K562 (cell line): ENCODE data around the gene TAF10. TPM values are rescaled to one million over a fixed set of nuclear protein-coding genes. Genes with fewer than 3 reads are reported as not detected.
A peak's percentile ranks its signal among the peaks of the same experiment; 100 is the strongest.

Experiments
- AFF4 ChIP-seq: sonication (generic); formaldehyde crosslinking; IDR thresholded peaks from 2 replicates; pipeline ENCODE4 v1.8.0; 2023; ENCODE audit warnings: mild to moderate bottlenecking, missing genetic modification reagents
- BCOR ChIP-seq: fragments of 450-650 bp; IDR thresholded peaks from 2 replicates; pipeline ENCODE4 v1.6.1; 2016
- CTBP1 ChIP-seq: fragments of 450-650 bp; IDR thresholded peaks from 2 replicates; pipeline ENCODE4 v1.6.1; 2016; ENCODE audit warnings: borderline replicate concordance
- CTCF ChIP-seq, 3 experiments: IDR thresholded peaks in 2 of 3; conservative IDR thresholded peaks in 1 of 3; 2 replicates each; pipeline ENCODE4 v1.5.1; 2011 to 2012; ENCODE audit warnings: low read length in 3 of 3, mild to moderate bottlenecking in 3 of 3, control low read depth in 2 of 3, improper control_type of control experiment in 1 of 3, inconsistent platforms in 1 of 3, low read depth in 1 of 3, mixed read lengths in 1 of 3, moderate library complexity in 1 of 3; ENCODE audit not compliant: insufficient read depth in 2 of 3
- ELF2 ChIP-seq: fragments of 250-450 bp; sonication (Bioruptor Pico); IDR thresholded peaks from 2 replicates; pipeline ENCODE4 v1.5.0; 2021; ENCODE audit warnings: mild to moderate bottlenecking
- GATAD2B ChIP-seq: fragments of 450-650 bp; IDR thresholded peaks from 2 replicates; pipeline ENCODE4 v1.6.1; 2017; ENCODE audit warnings: mild to moderate bottlenecking, borderline replicate concordance
- JUNB ChIP-seq: fragments of 450-650 bp; formaldehyde crosslinking; conservative IDR thresholded peaks from 2 replicates; pipeline ENCODE4 v1.4.0; 2020; ENCODE audit warnings: mild to moderate bottlenecking
- KAT8 ChIP-seq: fragments of 450-650 bp; IDR thresholded peaks from 2 replicates; pipeline ENCODE4 v1.6.1; 2016; ENCODE audit warnings: low read depth, mild to moderate bottlenecking
- LARP7 ChIP-seq: fragments of 450-650 bp; IDR thresholded peaks from 2 replicates; pipeline ENCODE4 v1.6.1; 2016
- LEF1 ChIP-seq: fragments of 450-650 bp; IDR thresholded peaks from 2 replicates; pipeline ENCODE4 v1.6.1; 2016; ENCODE audit warnings: mild to moderate bottlenecking
- SIX5 ChIP-seq, 2 experiments: IDR thresholded peaks; 2 replicates each; pipeline ENCODE4 v1.6.1; 2011; ENCODE audit warnings: low read length in 2 of 2, borderline replicate concordance in 1 of 2, low read depth in 1 of 2, mild to moderate bottlenecking in 1 of 2, moderate library complexity in 1 of 2; ENCODE audit not compliant: insufficient read depth in 1 of 2
- SREBF2 ChIP-seq: sonication (generic); formaldehyde crosslinking; IDR thresholded peaks from 2 replicates; pipeline ENCODE4 v1.4.0; 2020; ENCODE audit warnings: mild to moderate bottlenecking, missing genetic modification reagents
- ZNF282 ChIP-seq: sonication (generic); formaldehyde crosslinking; IDR thresholded peaks from 2 replicates; pipeline ENCODE4 v1.8.1; 2023; ENCODE audit warnings: missing genetic modification reagents
- ZNF655 ChIP-seq: fragments of 250-450 bp; sonication (Bioruptor Pico); IDR thresholded peaks from 2 replicates; pipeline ENCODE4 v1.5.0; 2021
- ZNF695 ChIP-seq: fragments of 450-650 bp; formaldehyde crosslinking; IDR thresholded peaks from 2 replicates; pipeline ENCODE4 v1.4.0; 2020; ENCODE audit warnings: mild to moderate bottlenecking, moderate library complexity
- polyA plus RNA-seq, 8 experiments: library from polyadenylated mRNA; depleted of rRNA in 4 of 8; stranded (reverse) in 5 of 8; unstranded in 3 of 8; fragments of >200 nt; fragmentation: Nextera tagmentation in 2 of 8; fragmentation: Illumina TruSeq in 1 of 8; extraction: Ambion mirVana in 2 of 8; extraction: Trizol in 1 of 8; gene quantifications; 2 replicates each; pipeline versions ENCODE4 v1.2.1 to v1.2.3, GENCODE V29; 2011 to 2014; ENCODE audit warnings: inconsistent platforms in 1 of 8, missing spikeins in 1 of 8
- total RNA-seq, 7 experiments: library from RNA; depleted of rRNA in 6 of 7; stranded (reverse); fragments of >200 nt in 6 of 7; fragmentation: Illumina TruSeq in 2 of 7; extraction: Trizol in 2 of 7; gene quantifications; 2 replicates each; pipeline versions ENCODE4 v1.2.1 to v1.2.3, GENCODE V29; 2011 to 2021; ENCODE audit warnings: low replicate concordance in 1 of 7
- TF ChIP-seq, protein P1 (sequence below), 2 experiments: IDR thresholded peaks in 1 of 2; conservative IDR thresholded peaks in 1 of 2; 2 replicates each; pipeline ENCODE4 v1.6.1; 2016; ENCODE audit warnings: low read depth in 2 of 2, mild to moderate bottlenecking in 1 of 2, missing compliant biosample characterization in 1 of 2, missing genetic modification characterization in 1 of 2, moderate library complexity in 1 of 2
- TF ChIP-seq, protein P2 (sequence below): fragments of 150-350 bp; conservative IDR thresholded peaks from 2 replicates; pipeline ENCODE4 v1.6.1; 2014; ENCODE audit warnings: low read length

Gene TAF10
- total and polyA plus RNA-seq, 9 of the 15 experiments (the other 6 are each of a cell fraction or from before 2014, with no cell fraction given), result 19.5 to 197 (median 121) TPM

DNA sequence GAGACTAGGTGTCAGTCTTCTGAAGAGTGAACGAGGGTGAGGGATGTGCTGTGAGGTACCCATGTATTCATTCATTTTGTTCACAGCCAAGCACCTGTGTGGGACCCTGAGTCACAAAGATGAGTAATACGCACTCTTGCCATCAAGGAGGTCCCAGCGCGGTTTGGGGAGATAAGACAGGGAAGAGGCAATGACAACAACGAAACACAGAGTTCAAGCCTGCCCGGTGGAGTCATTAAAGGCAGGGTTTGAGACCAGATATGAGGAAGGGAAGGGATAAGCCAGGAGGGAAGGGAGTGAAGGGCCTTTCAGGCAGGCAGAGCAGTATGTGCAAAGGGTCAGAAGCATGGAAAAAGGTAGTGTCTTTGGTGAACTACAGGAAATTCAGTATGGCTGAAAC lies 39.0 kb upstream of the TAF10 start (continued):
- TF ChIP-seq ZNF655 (no peak), JUNB (no peak), LARP7 (no peak), SIX5 (IDR thresholded peaks at IDR 0.05; ENCODE audit: borderline replicate concordance in 1 of 2, insufficient read depth in 1 of 2, low read depth in 1 of 2, low read length in 2 of 2) (no peak), SREBF2 (CRISPR knock-in tag) (no peak), ZNF695 (CRISPR knock-in tag) (no peak), LEF1 (peak; percentile 48; the same call in 1 of the 2 replicates), GATAD2B (no peak), ZNF282 (CRISPR knock-in tag) (no peak), CTCF (IDR thresholded peaks at IDR 0.05 in 2 of 3, conservative IDR thresholded peaks at IDR 0.05 in 1 of 3; ENCODE audit: insufficient read depth in 2 of 3, low read depth in 1 of 3, low read length in 3 of 3) (no peak), AFF4 (no peak), KAT8 (no peak), CTBP1 (peak; percentile 97), ELF2 (no peak), BCOR (0 out of 2 replicates have a peak, but pooled peaks have one; percentile 40)
- TF ChIP-seq, protein P1, sequence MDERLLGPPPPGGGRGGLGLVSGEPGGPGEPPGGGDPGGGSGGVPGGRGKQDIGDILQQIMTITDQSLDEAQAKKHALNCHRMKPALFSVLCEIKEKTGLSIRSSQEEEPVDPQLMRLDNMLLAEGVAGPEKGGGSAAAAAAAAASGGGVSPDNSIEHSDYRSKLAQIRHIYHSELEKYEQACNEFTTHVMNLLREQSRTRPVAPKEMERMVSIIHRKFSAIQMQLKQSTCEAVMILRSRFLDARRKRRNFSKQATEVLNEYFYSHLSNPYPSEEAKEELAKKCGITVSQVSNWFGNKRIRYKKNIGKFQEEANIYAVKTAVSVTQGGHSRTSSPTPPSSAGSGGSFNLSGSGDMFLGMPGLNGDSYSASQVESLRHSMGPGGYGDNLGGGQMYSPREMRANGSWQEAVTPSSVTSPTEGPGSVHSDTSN (CRISPR knock-in tag; IDR thresholded peaks at IDR 0.05; ENCODE audit: low read depth), result no peak
- TF ChIP-seq, protein P1 (tag; conservative IDR thresholded peaks at IDR 0.05; ENCODE audit: low read depth), result no peak
- TF ChIP-seq, protein P2, sequence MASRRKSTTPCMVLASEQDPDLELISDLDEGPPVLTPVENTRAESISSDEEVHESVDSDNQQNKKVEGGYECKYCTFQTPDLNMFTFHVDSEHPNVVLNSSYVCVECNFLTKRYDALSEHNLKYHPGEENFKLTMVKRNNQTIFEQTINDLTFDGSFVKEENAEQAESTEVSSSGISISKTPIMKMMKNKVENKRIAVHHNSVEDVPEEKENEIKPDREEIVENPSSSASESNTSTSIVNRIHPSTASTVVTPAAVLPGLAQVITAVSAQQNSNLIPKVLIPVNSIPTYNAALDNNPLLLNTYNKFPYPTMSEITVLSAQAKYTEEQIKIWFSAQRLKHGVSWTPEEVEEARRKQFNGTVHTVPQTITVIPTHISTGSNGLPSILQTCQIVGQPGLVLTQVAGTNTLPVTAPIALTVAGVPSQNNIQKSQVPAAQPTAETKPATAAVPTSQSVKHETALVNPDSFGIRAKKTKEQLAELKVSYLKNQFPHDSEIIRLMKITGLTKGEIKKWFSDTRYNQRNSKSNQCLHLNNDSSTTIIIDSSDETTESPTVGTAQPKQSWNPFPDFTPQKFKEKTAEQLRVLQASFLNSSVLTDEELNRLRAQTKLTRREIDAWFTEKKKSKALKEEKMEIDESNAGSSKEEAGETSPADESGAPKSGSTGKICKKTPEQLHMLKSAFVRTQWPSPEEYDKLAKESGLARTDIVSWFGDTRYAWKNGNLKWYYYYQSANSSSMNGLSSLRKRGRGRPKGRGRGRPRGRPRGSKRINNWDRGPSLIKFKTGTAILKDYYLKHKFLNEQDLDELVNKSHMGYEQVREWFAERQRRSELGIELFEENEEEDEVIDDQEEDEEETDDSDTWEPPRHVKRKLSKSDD, result no peak
